GM12864 (cell line): ENCODE data around the gene OR5P2.

Source experiments
- DNase-seq: peaks from one replicate; pipeline ENCODE4 v3.0.0-alpha.2; 2011; ENCODE audit warnings: low read depth
- H3K4me3 ChIP-seq: 2 replicates; pipeline ENCODE4 v1.5.1; 2011; ENCODE audit warnings: mild to moderate bottlenecking, low read depth, low read length, control low read depth
- CTCF ChIP-seq: IDR thresholded peaks from 2 replicates; pipeline ENCODE4 v1.5.1; 2011; ENCODE audit warnings: low read depth, mild to moderate bottlenecking, moderate library complexity, low read length, control low read depth, inconsistent platforms; ENCODE audit errors: missing control alignments

OR5P2 gene

DNA sequence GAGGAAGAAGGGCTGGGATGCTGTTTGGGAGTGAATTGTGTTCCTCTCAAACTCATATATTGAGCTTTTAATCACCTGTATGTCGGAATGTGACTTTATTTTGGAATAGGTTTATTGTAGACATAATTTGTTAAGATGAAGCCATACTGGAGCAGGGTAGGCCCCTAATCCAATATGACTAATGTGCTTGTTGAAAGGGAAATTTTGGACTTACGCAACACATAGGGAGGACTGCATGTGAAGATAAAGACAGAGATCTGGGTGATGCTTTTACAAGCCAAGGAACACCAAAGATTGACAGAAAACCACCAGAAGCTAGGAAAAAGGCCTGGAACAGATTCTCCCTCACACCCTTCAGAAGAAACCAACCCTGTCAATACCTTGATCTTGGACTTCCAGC lies 47.3 kb downstream of the OR5P2 start:
- H3K4me3 ChIP-seq: no peak overlapping the region
- no peak for TF ChIP-seq CTCF
- no peak for DNase-seq
